NCI-H446 treated with DMSO at 0.1 percent for 48 hours (cell line): Measurements from ENCODE around the gene SCAMP4.

Experiments
- DNase-seq: peaks from one replicate; lab custom pipeline; 2025; lab: John Stamatoyannopoulos, UW

Gene SCAMP4

GRCh38 chr19:1905110-1905862 lies at the start of gene SCAMP4, which contains the start of gene ADAT3:
SCAMP4 (plus strand) TSS chr19:1905399; CDS start chr19:1915020, 9,621 bp downstream.
ADAT3 (plus strand) TSS chr19:1905399; CDS start chr19:1912048, 6,649 bp downstream.
- peak; percentile 98 for DNase-seq

- no peak for DNase-seq
These were observed 49.4 kb upstream of the SCAMP4 start for GRCh38 chr19:1855828-1856255.

GRCh38 chr19:1856345-1856697 lies 48.9 kb upstream of the SCAMP4 start:
- no peak for DNase-seq

GRCh38 chr19:1856698-1857603 lies 48.2 kb upstream of the SCAMP4 start:
- DNase-seq = no peak

- no peak for DNase-seq
These were observed 47.4 kb upstream of the SCAMP4 start for GRCh38 chr19:1857648-1858326.

GRCh38 chr19:1858412-1859081 lies 46.7 kb upstream of the SCAMP4 start:
- DNase-seq = no peak

GRCh38 chr19:1859331-1859781 lies 45.8 kb upstream of the SCAMP4 start:
- no peak for DNase-seq

GRCh38 chr19:1860042-1860775 lies 45.0 kb upstream of the SCAMP4 start:
- no peak for DNase-seq

GRCh38 chr19:1860821-1861598 lies 44.2 kb upstream of the SCAMP4 start:
- no peak for DNase-seq

- DNase-seq = no peak
These were observed 43.6 kb upstream of the SCAMP4 start for GRCh38 chr19:1861599-1862031.

- DNase-seq = no peak
These were observed 43.2 kb upstream of the SCAMP4 start for GRCh38 chr19:1862068-1862423.

GRCh38 chr19:1862424-1863327 lies 42.5 kb upstream of the SCAMP4 start:
- DNase-seq = no peak

GRCh38 chr19:1863328-1863637 lies 41.9 kb upstream of the SCAMP4 start, which contains the start of gene KLF16:
KLF16 (minus strand) TSS chr19:1863579; CDS start chr19:1863497, 82 bp downstream.
- DNase-seq = no peak

GRCh38 chr19:1863638-1864479 lies 41.3 kb upstream of the SCAMP4 start:
- DNase-seq = peak; percentile 96

- peak; percentile 5 for DNase-seq
These were observed 40.6 kb upstream of the SCAMP4 start for GRCh38 chr19:1864480-1865171.

- no peak for DNase-seq
These were observed 39.8 kb upstream of the SCAMP4 start for GRCh38 chr19:1865172-1866010.
